Natural killer cell (primary cell): ENCODE results near the gene AP4S1. TPM values are rescaled to one million over a fixed set of nuclear protein-coding genes. Genes with fewer than 3 reads are reported as not detected.
"Not testable (repeated sequence)": the region's sequence is repeated elsewhere in the genome, so short reads cannot be mapped to it uniquely, and the experiment has no call there.

Source experiments
- ATAC-seq, 3 donors: fragments of 150-1000 bp in 2 of 3; fragments of 200-7000 bp in 1 of 3; cut with Tn5 transposase; 1 replicate in 1 of 3; 2 replicates in 2 of 3; pipeline ENCODE4 v1.10.0; 2021; ENCODE audit warnings: mild to moderate bottlenecking in 2 of 3, moderate library complexity in 2 of 3
- DNase-seq, 2 donors: peaks; one replicate each; pipeline versions ENCODE4 v3.0.0 to v3.0.0-alpha.2; 2013 to 2021; ENCODE audit warnings: mixed read lengths in 1 of 2
- H3K27ac ChIP-seq: one replicate; pipeline ENCODE4 v1.5.1; 2013; ENCODE audit warnings: mild to moderate bottlenecking, low read length
- H3K27me3 ChIP-seq: one replicate; pipeline ENCODE4 v1.6.1; 2013; ENCODE audit warnings: low read length; ENCODE audit not compliant: control insufficient read depth, insufficient read depth
- H3K36me3 ChIP-seq: one replicate; pipeline ENCODE4 v1.6.1; 2013; ENCODE audit warnings: low read length; ENCODE audit not compliant: control insufficient read depth, insufficient read depth
- H3K4me1 ChIP-seq: one replicate; pipeline ENCODE4 v1.6.1; 2013; ENCODE audit warnings: low read length; ENCODE audit not compliant: control insufficient read depth, insufficient read depth
- H3K4me3 ChIP-seq: one replicate; pipeline ENCODE4 v1.5.1; 2013; ENCODE audit warnings: low read length
- H3K9me3 ChIP-seq: one replicate; pipeline ENCODE4 v1.6.1; 2013; ENCODE audit warnings: low read length; ENCODE audit not compliant: control insufficient read depth, insufficient read depth
- H3K27ac Mint-ChIP-seq, 2 donors: one replicate each; pipeline ENCODE4 v1.8.0; 2022; ENCODE audit warnings: mild to moderate bottlenecking in 2 of 2, mixed read lengths in 2 of 2, moderate library complexity in 1 of 2
- H3K27me3 Mint-ChIP-seq, 2 donors: one replicate each; pipeline ENCODE4 v1.8.0; 2022; ENCODE audit warnings: low read depth in 2 of 2, mixed read lengths in 2 of 2
- H3K36me3 Mint-ChIP-seq: one replicate; pipeline ENCODE4 v1.8.0; 2022; ENCODE audit warnings: mixed read lengths
- H3K4me1 Mint-ChIP-seq, 2 donors: one replicate each; pipeline ENCODE4 v1.8.0; 2022; ENCODE audit warnings: mixed read lengths in 2 of 2
- H3K4me3 Mint-ChIP-seq: one replicate; pipeline ENCODE4 v1.8.0; 2022; ENCODE audit warnings: mild to moderate bottlenecking, moderate library complexity, mixed read lengths
- H3K9me3 Mint-ChIP-seq, 2 donors: one replicate each; pipeline ENCODE4 v1.8.0; 2022; ENCODE audit warnings: mixed read lengths in 2 of 2
- CTCF ChIP-seq: fragments of 200-600 bp; IDR thresholded peaks from one replicate; pipeline ENCODE4 v1.8.0; 2022; ENCODE audit warnings: antibody characterized with exemption
- WGBS: methylation state at CpG from one replicate; pipeline ENCODE4 v1.1.7; 2013; ENCODE audit warnings: missing lambda C conversion rate; ENCODE audit not compliant: insufficient coverage; 5-methylcytosine and 5-hydroxymethylcytosine counted together
- intact Hi-C: fragments of 100-400 bp; cut with micrococcal nuclease; formaldehyde crosslinking; loops from one replicate; pipeline ENCODE4 v1.14.2; 2022
- total RNA-seq, 4 donors: library from RNA; stranded (reverse); fragments of 120-200 nt in 1 of 4; gene quantifications; one replicate each; pipeline versions ENCODE4 v1.2.3 to v1.2.4, GENCODE V29; 2013 to 2022

Gene AP4S1
- total RNA-seq, 3 donors from 2014 or later (not counting 1 experiment from before 2014, with no cell fraction given), result 10.6 to 12.7 (median 12.4) TPM

- H3K9me3 Mint-ChIP-seq, result no peaks in the 10 kb centered on the region
- no peak for TF ChIP-seq CTCF
- Histone ChIP-seq H3K36me3 (no peaks in the 10 kb centered on the region), H3K27ac (no peak overlapping the region), H3K4me3 (no peak overlapping the region), H3K9me3 (no peaks in the 10 kb centered on the region), H3K27me3 (no peaks in the 10 kb centered on the region), H3K4me1 (no peaks in the 10 kb centered on the region)
- H3K4me3 Mint-ChIP-seq, result no peak overlapping the region
- ATAC-seq, result no peak
- no peak overlapping the region for H3K27ac Mint-ChIP-seq
- H3K4me1 Mint-ChIP-seq, result peaks cover 0 to 11% of the 10 kb centered on the region in 2 donors
- WGBS, result 83% methylated on average over 1 of the region's 1 CpG
- intact Hi-C loops, result no loop called here
- DNase-seq, result no peak
- H3K27me3 Mint-ChIP-seq, result no peaks in the 10 kb centered on the region
- H3K36me3 Mint-ChIP-seq, result no peaks in the 10 kb centered on the region
Observed at GRCh38 chr14:31059152-31059924, 33.9 kb downstream of the AP4S1 start.

GRCh38 chr14:31060253-31060875, 34.9 kb downstream of the AP4S1 start:
- DNase-seq, result no peak
- H3K4me3 Mint-ChIP-seq, result no peak overlapping the region
- Histone ChIP-seq H3K36me3 (no peaks in the 10 kb centered on the region), H3K27me3 (no peaks in the 10 kb centered on the region), H3K9me3 (no peaks in the 10 kb centered on the region), H3K4me3 (no peak overlapping the region), H3K4me1 (no peaks in the 10 kb centered on the region), H3K27ac (no peak overlapping the region)
- no peaks in the 10 kb centered on the region for H3K36me3 Mint-ChIP-seq
- no peak for ATAC-seq
- H3K27ac Mint-ChIP-seq, result no peak overlapping the region
- no peaks in the 10 kb centered on the region for H3K27me3 Mint-ChIP-seq
- H3K4me1 Mint-ChIP-seq, result peaks cover 0 to 11% of the 10 kb centered on the region in 2 donors
- intact Hi-C loops, result no loop called here
- no peaks in the 10 kb centered on the region for H3K9me3 Mint-ChIP-seq
- TF ChIP-seq CTCF, result no peak
- 94% methylated on average over 6 of the region's 6 CpGs for WGBS

DNA sequence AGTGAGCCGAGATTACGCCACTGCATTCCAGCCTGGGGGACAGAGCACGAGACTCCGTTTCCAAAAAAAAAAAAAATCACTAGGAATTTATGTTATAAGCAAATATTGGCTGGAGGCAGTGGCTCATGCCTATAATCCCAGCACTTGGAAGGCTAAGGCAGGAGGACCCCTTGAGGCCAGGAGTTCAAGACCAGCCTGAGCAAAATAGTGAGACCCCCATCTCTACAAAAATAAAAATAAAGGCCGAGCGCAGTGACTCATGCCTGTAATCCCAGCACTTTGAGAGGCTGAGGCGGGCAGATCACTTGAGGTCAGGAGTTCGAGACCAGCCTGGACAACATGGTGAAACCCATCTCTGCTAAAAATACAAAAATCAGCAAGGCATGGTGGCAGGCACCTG, 37.5 kb downstream of the AP4S1 start:
- H3K27ac ChIP-seq, intact Hi-C loops, H3K9me3 Mint-ChIP-seq, DNase-seq, H3K4me1 ChIP-seq, ATAC-seq, H3K27me3 Mint-ChIP-seq, H3K27me3 ChIP-seq, H3K9me3 ChIP-seq, H3K4me3 Mint-ChIP-seq, H3K27ac Mint-ChIP-seq, H3K4me3 ChIP-seq, H3K36me3 ChIP-seq, H3K36me3 Mint-ChIP-seq: not testable (repeated sequence)
- WGBS, result 90% methylated on average over 8 of the region's 8 CpGs
- peaks cover 0 to 11% of the 10 kb centered on the region in 2 donors for H3K4me1 Mint-ChIP-seq

DNA sequence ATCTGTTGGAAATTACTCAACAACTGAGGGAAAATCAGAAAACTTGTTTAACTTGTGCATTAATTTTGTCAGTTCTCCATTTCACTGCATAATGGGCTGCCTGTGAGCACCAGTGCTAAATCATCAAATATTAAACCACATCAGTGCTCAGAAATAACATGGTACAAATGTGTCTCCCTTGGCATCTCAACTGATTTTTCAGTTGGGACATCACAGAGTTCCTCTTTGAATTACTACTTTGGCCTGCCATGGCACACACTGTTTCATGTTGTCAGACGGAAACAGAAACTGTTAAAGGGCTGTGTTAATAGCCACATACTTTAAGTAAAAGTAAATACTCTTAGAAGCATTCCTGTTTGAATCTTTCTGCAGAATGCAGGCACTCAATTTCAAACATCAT, 42.8 kb downstream of the AP4S1 start:
- Mint-ChIP-seq H3K27me3 (no peaks in the 10 kb centered on the region), H3K4me1 (no peaks in the 10 kb centered on the region), H3K4me3 (no peak overlapping the region), H3K27ac (no peak overlapping the region), H3K36me3 (peaks cover 9% of the 10 kb centered on the region), H3K9me3 (no peaks in the 10 kb centered on the region)
- TF ChIP-seq CTCF, result no peak
- Histone ChIP-seq H3K36me3 (peaks cover 4% of the 10 kb centered on the region), H3K4me1 (no peaks in the 10 kb centered on the region), H3K4me3 (no peak overlapping the region), H3K27me3 (no peaks in the 10 kb centered on the region), H3K9me3 (no peaks in the 10 kb centered on the region), H3K27ac (no peak overlapping the region)
- 80% methylated on average over 1 of the region's 1 CpG for WGBS
- DNase-seq (no peak), ATAC-seq (no peak)
- intact Hi-C loops, result no loop called here
